GM18526 (cell line): ENCODE results near the gene FBXL15.

ENCODE experiments used
- POLR2A ChIP-seq: IDR thresholded peaks from 3 replicates; pipeline ENCODE4 v1.6.1; 2011; ENCODE audit not compliant: insufficient read length; ENCODE audit errors: extremely low read depth

The FBXL15 gene

GRCh38 chr10:102413806-102414561, 6.7 kb upstream of the FBXL15 start:
- no peak for TF ChIP-seq POLR2A

- TF ChIP-seq POLR2A: no peak
Measured at GRCh38 chr10:102414749-102415148, 5.9 kb upstream of the FBXL15 start.

- no peak for TF ChIP-seq POLR2A
Measured at GRCh38 chr10:102416283-102416682, 4.4 kb upstream of the FBXL15 start.

- TF ChIP-seq POLR2A: no peak
Measured at GRCh38 chr10:102416695-102417094, 3.9 kb upstream of the FBXL15 start.

- no peak for TF ChIP-seq POLR2A
Measured at GRCh38 chr10:102418622-102419268, 1.9 kb upstream of the FBXL15 start, which contains the start of gene PSD. Gene PSD, minus strand, starts transcription at chr10:102418785. Its CDS starts 1,747 bp downstream, at chr10:102417038.

GRCh38 chr10:102419269-102420180, 1.1 kb upstream of the FBXL15 start:
- no peak for TF ChIP-seq POLR2A

- TF ChIP-seq POLR2A: no peak
Measured at GRCh38 chr10:102420181-102420713, 389 bp upstream of the FBXL15 start.

GRCh38 chr10:102421507-102421756, 796 bp downstream of the FBXL15 start:
- TF ChIP-seq POLR2A: no peak

- no peak for TF ChIP-seq POLR2A
Measured at GRCh38 chr10:102421757-102422512, 1.3 kb downstream of the FBXL15 start.

GRCh38 chr10:102422545-102423129, 2.0 kb downstream of the FBXL15 start:
- peak; percentile 23 for TF ChIP-seq POLR2A

GRCh38 chr10:102423372-102423968, 2.8 kb downstream of the FBXL15 start:
- no peak for TF ChIP-seq POLR2A

- TF ChIP-seq POLR2A: no peak
Measured at GRCh38 chr10:102424145-102424544, 3.5 kb downstream of the FBXL15 start.

- TF ChIP-seq POLR2A: no peak
Measured at GRCh38 chr10:102424916-102425315, 4.3 kb downstream of the FBXL15 start.

- TF ChIP-seq POLR2A: no peak
Measured at GRCh38 chr10:102425444-102425843, 4.8 kb downstream of the FBXL15 start.
